GM12891 (cell line): Measurements from ENCODE around the gene KCNH1.

Experiments used
- POLR2A ChIP-seq: IDR thresholded peaks from 2 replicates; pipeline ENCODE4 v1.6.1; 2011; ENCODE audit warnings: low read depth, low read length, control low read depth
- POLR2AphosphoS5 ChIP-seq: IDR thresholded peaks from 2 replicates; pipeline ENCODE4 v1.6.1; 2011; ENCODE audit warnings: low read depth, low read length, control low read depth
- POU2F2 ChIP-seq: IDR thresholded peaks from 2 replicates; pipeline ENCODE4 v1.6.1; 2011; ENCODE audit warnings: low read depth, mild to moderate bottlenecking, control low read depth, low read length, moderate library complexity

- TF ChIP-seq POLR2A (no peak), POU2F2 (no peak), POLR2AphosphoS5 (no peak)
Measured at GRCh38 chr1:210726621-210727020, 407.3 kb downstream of the KCNH1 start.
